HCT116 (cell line): ENCODE measurements around the gene CDH7. TPM values are rescaled to one million over a fixed set of nuclear protein-coding genes. Genes with fewer than 3 reads are reported as not detected.

Source experiments
- ATAC-seq: fragments of 200-7000 bp; cut with Tn5 transposase; 2 replicates; pipeline ENCODE4 v1.9.1; 2020; ENCODE audit warnings: mild to moderate bottlenecking, moderate library complexity
- BruUV-seq: library from RNA; stranded (reverse); fragments of 400-500 nt; replicated peaks from 2 replicates; lab custom pipeline; 2021; lab: Mats Ljungman, UMichigan
- CTCF ChIA-PET: fragments of 300-600 bp; sonication (Branson Sonifier 250); formaldehyde crosslinking; loops from one replicate; lab custom pipeline; 2021; ENCODE audit warnings: antibody characterized with exemption; lab: Charles Lee
- POLR2A ChIA-PET: fragments of 300-600, 350-600 bp; sonication (Branson Sonifier 250); formaldehyde crosslinking; loops from one replicate; lab custom pipeline; 2021; ENCODE audit warnings: antibody characterized with exemption; lab: Charles Lee
- RAD21 ChIA-PET, 2 experiments: fragments of 300-600 bp; sonication (Branson Sonifier 250); formaldehyde crosslinking; loops; one replicate each; lab custom pipeline; 2023; ENCODE audit warnings: low total read pairs in 2 of 2; ENCODE audit not compliant: uncharacterized antibody in 2 of 2, unreplicated experiment in 2 of 2, low non-redundant PET in 1 of 2; lab: Charles Lee
- DNase-seq: peaks from one replicate; pipeline ENCODE4 v3.0.0-alpha.2; 2010; ENCODE audit warnings: low read depth, low spot score
- H2AFZ ChIP-seq: fragments of 200-600 bp; shearing (Covaris generic), sonication (generic); 2 replicates; pipeline ENCODE4 v1.6.1; 2017; ENCODE audit warnings: low read depth, mixed run types, mixed read lengths, antibody characterized with exemption, low read length; ENCODE audit not compliant: poor library complexity, severe bottlenecking
- H3K27ac ChIP-seq: 2 replicates; pipeline ENCODE4 v1.5.1; 2012; ENCODE audit warnings: low read depth, low read length
- H3K27me3 ChIP-seq: fragments of 200-600 bp; sonication (generic); 2 replicates; pipeline ENCODE4 v1.6.1; 2016; ENCODE audit warnings: mixed run types, low read length, mixed read lengths; ENCODE audit not compliant: insufficient read depth
- H3K36me3 ChIP-seq, 2 experiments: fragments of 200-500 bp in 1 of 2; fragments of 200-600 bp in 1 of 2; sonication (Bioruptor generic) in 1 of 2; sonication (generic) in 1 of 2; 2 replicates each; pipeline versions ENCODE4 v1.5.1 to v1.6.1; 2014 to 2016; ENCODE audit warnings: low read length in 2 of 2, inconsistent platforms in 1 of 2, mixed read lengths in 1 of 2, mixed run types in 1 of 2; ENCODE audit not compliant: insufficient read depth in 2 of 2, control insufficient read depth in 1 of 2
- H3K4me1 ChIP-seq, 2 experiments: fragments of 200-600 bp in 1 of 2; sonication (generic) in 1 of 2; 2 replicates each; pipeline versions ENCODE4 v1.5.1 to v1.6.1; 2012 to 2017; ENCODE audit warnings: low read length in 2 of 2, inconsistent platforms in 1 of 2, mild to moderate bottlenecking in 1 of 2, mixed read lengths in 1 of 2, mixed run types in 1 of 2, moderate library complexity in 1 of 2; ENCODE audit not compliant: insufficient read depth in 2 of 2, control insufficient read depth in 1 of 2
- H3K4me2 ChIP-seq: fragments of 200-600 bp; sonication (generic); 2 replicates; pipeline ENCODE4 v1.6.1; 2017; ENCODE audit warnings: mixed run types, low read length, mixed read lengths
- H3K4me3 ChIP-seq, 2 experiments: fragments of 200-600 bp in 1 of 2; sonication (generic) in 1 of 2; replicated peaks in 1 of 2; 2 replicates each; pipeline ENCODE4 v1.5.1; 2011 to 2016; ENCODE audit warnings: low read length in 2 of 2, control low read depth in 1 of 2, low read depth in 1 of 2, mild to moderate bottlenecking in 1 of 2, mixed read lengths in 1 of 2, mixed run types in 1 of 2
- H3K79me2 ChIP-seq: fragments of 200-600 bp; sonication (generic); 2 replicates; pipeline ENCODE4 v1.6.1; 2017; ENCODE audit warnings: mild to moderate bottlenecking, mixed run types, low read length, moderate library complexity, mixed read lengths; ENCODE audit not compliant: insufficient read depth
- H3K9ac ChIP-seq: fragments of 200-600 bp; sonication (generic); 2 replicates; pipeline ENCODE4 v1.6.1; 2016; ENCODE audit warnings: low read length, mixed read lengths
- H3K9me2 ChIP-seq: fragments of 200-600 bp; sonication (generic), shearing (Covaris generic); 2 replicates; pipeline ENCODE4 v1.6.1; 2017; ENCODE audit warnings: mixed run types, mild to moderate bottlenecking, moderate library complexity; ENCODE audit not compliant: insufficient read depth
- H3K9me3 ChIP-seq, 2 experiments: fragments of 200-500 bp in 1 of 2; fragments of 200-600 bp in 1 of 2; sonication (Bioruptor generic) in 1 of 2; sonication (generic) in 1 of 2; 2 replicates each; pipeline ENCODE4 v1.6.1; 2014 to 2017; ENCODE audit warnings: low read length in 2 of 2, mixed read lengths in 2 of 2, inconsistent platforms in 1 of 2, low read depth in 1 of 2, mild to moderate bottlenecking in 1 of 2, mixed run types in 1 of 2, moderate library complexity in 1 of 2; ENCODE audit not compliant: control insufficient read depth in 1 of 2, insufficient read depth in 1 of 2
- H4K20me1 ChIP-seq: fragments of 200-600 bp; sonication (generic), shearing (Covaris generic); 2 replicates; pipeline ENCODE4 v1.6.1; 2017; ENCODE audit warnings: mixed run types, mild to moderate bottlenecking, moderate library complexity; ENCODE audit not compliant: insufficient read depth
- ATF3 ChIP-seq: IDR thresholded peaks from 2 replicates; pipeline ENCODE4 v1.6.1; 2012
- CBX3 ChIP-seq: IDR thresholded peaks from 2 replicates; pipeline ENCODE4 v1.6.1; 2012; ENCODE audit warnings: low read depth
- CEBPB ChIP-seq: IDR thresholded peaks from 2 replicates; pipeline ENCODE4 v1.6.1; 2012; ENCODE audit warnings: low read depth
- EZH2phosphoT487 ChIP-seq: fragments of 200-600 bp; IDR thresholded peaks from 2 replicates; pipeline ENCODE4 v1.6.1; 2018; ENCODE audit warnings: antibody characterized with exemption, borderline replicate concordance
- FOSL1 ChIP-seq: IDR thresholded peaks from 2 replicates; pipeline ENCODE4 v1.6.1; 2012; ENCODE audit warnings: low read depth
- MAX ChIP-seq: IDR thresholded peaks from 2 replicates; pipeline ENCODE4 v1.6.1; 2012
- POLR2A ChIP-seq: IDR thresholded peaks from 2 replicates; pipeline ENCODE4 v1.7.0; 2011; ENCODE audit warnings: borderline replicate concordance; ENCODE audit not compliant: insufficient read depth, insufficient read length; ENCODE audit errors: extremely low read depth
- RAD21 ChIP-seq: IDR thresholded peaks from 2 replicates; pipeline ENCODE4 v1.6.1; 2012; ENCODE audit warnings: low read depth, mild to moderate bottlenecking
- SIN3A ChIP-seq: IDR thresholded peaks from 2 replicates; pipeline ENCODE4 v1.6.1; 2012; ENCODE audit warnings: low read depth
- SRF ChIP-seq: IDR thresholded peaks from 2 replicates; pipeline ENCODE4 v1.6.1; 2012; ENCODE audit warnings: low read depth
- TCF7L2 ChIP-seq: IDR thresholded peaks from 2 replicates; pipeline ENCODE4 v1.7.0; 2011; ENCODE audit warnings: borderline replicate concordance, inconsistent platforms; ENCODE audit not compliant: insufficient read depth, insufficient read length; ENCODE audit errors: extremely low read depth
- ZBTB33 ChIP-seq: IDR thresholded peaks from 2 replicates; pipeline ENCODE4 v1.6.1; 2011; ENCODE audit warnings: mild to moderate bottlenecking, low read length, moderate library complexity; ENCODE audit not compliant: insufficient replicate concordance; ENCODE audit errors: extremely low read depth
- ZFX ChIP-seq: fragments of 450-650 bp; IDR thresholded peaks from 2 replicates; pipeline ENCODE4 v1.6.1; 2017
- ZNF274 ChIP-seq: fragments of 200-500 bp; sonication (Bioruptor generic); IDR thresholded peaks from 2 replicates; pipeline ENCODE4 v1.6.1; 2014; ENCODE audit warnings: mild to moderate bottlenecking, low read depth, low read length, inconsistent platforms
- intact Hi-C: fragments of 100-400 bp; cut with micrococcal nuclease; formaldehyde crosslinking; loops from 2 replicates; pipeline ENCODE4 v1.10.0; 2022
- total RNA-seq: library from RNA; stranded (reverse); gene quantifications from one replicate; pipeline ENCODE4 v1.2.1, GENCODE V29; 2021; ENCODE audit not compliant: unreplicated experiment
- TF ChIP-seq, protein P1 (sequence below), 3 experiments: fragments of 200-600 bp in 1 of 3; sonication (generic) in 1 of 3; IDR thresholded peaks in 2 of 3; conservative IDR thresholded peaks in 1 of 3; 2 replicates each; pipeline ENCODE4 v1.5.1; 2012 to 2017; ENCODE audit warnings: low read depth in 2 of 3, low read length in 2 of 3, antibody characterized with exemption in 1 of 3, borderline replicate concordance in 1 of 3, control low read depth in 1 of 3, mild to moderate bottlenecking in 1 of 3, mixed read lengths in 1 of 3, mixed run types in 1 of 3, moderate library complexity in 1 of 3; ENCODE audit not compliant: insufficient read depth in 1 of 3

CDH7 gene
- total RNA-seq, 1 experiment from 2014 or later, result not detected

DNA sequence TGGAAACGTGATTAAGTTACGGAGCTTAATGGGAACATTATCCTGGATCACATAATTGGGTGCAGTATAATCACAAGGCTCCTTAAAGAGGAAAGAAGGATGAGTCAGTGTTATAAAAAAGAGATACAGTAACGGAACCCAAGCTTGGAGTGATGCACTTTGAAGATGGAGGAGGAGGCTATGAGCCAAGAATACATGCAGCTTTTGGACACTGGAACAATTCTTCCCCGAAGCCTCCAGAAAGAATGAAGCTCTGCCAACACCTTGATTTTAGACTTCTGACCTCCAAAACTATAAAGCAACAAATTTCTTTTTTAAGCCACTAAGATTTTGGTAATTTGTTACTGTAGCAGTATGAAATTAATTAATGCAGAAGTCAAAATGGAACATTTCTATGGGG, 85.1 kb downstream of the CDH7 start:
- DNase-seq (no peak), ATAC-seq (no peak)
- Histone ChIP-seq H2AFZ (no peak overlapping the region), H3K27me3 (no peaks in the 10 kb centered on the region), H3K4me2 (no peak overlapping the region), H3K9me2 (no peaks in the 10 kb centered on the region), H4K20me1 (no peaks in the 10 kb centered on the region), H3K36me3 (no peaks in the 10 kb centered on the region), H3K4me3 (no peak overlapping the region), H3K9ac (no peak overlapping the region), H3K27ac (no peak overlapping the region), H3K4me1 (no peaks in the 10 kb centered on the region), H3K9me3 (peaks cover 11 to 17% of the 10 kb centered on the region in 2 experiments; a peak in 2 of 4 replicates)
- intact Hi-C loops, result no loop called here
- CTCF ChIA-PET, result no interaction called here
- POLR2A ChIA-PET, result no interaction called here
- RAD21 ChIA-PET, result no interaction called here
- no peak for TF ChIP-seq FOSL1
- no peak for TF ChIP-seq CEBPB
- TF ChIP-seq MAX, result no peak
- no peak for TF ChIP-seq ATF3
- TF ChIP-seq, protein P1, sequence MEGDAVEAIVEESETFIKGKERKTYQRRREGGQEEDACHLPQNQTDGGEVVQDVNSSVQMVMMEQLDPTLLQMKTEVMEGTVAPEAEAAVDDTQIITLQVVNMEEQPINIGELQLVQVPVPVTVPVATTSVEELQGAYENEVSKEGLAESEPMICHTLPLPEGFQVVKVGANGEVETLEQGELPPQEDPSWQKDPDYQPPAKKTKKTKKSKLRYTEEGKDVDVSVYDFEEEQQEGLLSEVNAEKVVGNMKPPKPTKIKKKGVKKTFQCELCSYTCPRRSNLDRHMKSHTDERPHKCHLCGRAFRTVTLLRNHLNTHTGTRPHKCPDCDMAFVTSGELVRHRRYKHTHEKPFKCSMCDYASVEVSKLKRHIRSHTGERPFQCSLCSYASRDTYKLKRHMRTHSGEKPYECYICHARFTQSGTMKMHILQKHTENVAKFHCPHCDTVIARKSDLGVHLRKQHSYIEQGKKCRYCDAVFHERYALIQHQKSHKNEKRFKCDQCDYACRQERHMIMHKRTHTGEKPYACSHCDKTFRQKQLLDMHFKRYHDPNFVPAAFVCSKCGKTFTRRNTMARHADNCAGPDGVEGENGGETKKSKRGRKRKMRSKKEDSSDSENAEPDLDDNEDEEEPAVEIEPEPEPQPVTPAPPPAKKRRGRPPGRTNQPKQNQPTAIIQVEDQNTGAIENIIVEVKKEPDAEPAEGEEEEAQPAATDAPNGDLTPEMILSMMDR (IDR thresholded peaks at IDR 0.05 in 2 of 3, conservative IDR thresholded peaks at IDR 0.05 in 1 of 3; ENCODE audit: borderline replicate concordance in 1 of 3, insufficient read depth in 1 of 3, low read depth in 2 of 3, low read length in 2 of 3), result no peak
- TF ChIP-seq TCF7L2, result no peak
- no peak for TF ChIP-seq SRF
- TF ChIP-seq RAD21, result no peak
- TF ChIP-seq SIN3A, result no peak
- TF ChIP-seq CBX3, result no peak
- no peak for TF ChIP-seq EZH2phosphoT487
- no peak for TF ChIP-seq ZBTB33
- no peak for TF ChIP-seq ZFX
- no peak for TF ChIP-seq ZNF274
- TF ChIP-seq POLR2A, result no peak
- TF ChIP-seq, all 23 proteins: peak for 0
- H3K79me2 ChIP-seq, result no peaks in the 10 kb centered on the region
- BruUV-seq, result no TSS peak
